CD14-positive monocyte (primary cell): ENCODE data around the gene SYT13. TPM values are rescaled to one million over a fixed set of nuclear protein-coding genes. Genes with fewer than 3 reads are reported as not detected.

Source experiments
- DNase-seq, 3 donors: peaks; one replicate each; pipeline ENCODE4 v3.0.0-alpha.2; 2011 to 2022
- H2AFZ ChIP-seq: 2 replicates; pipeline ENCODE4 v1.6.0; 2012; ENCODE audit warnings: mild to moderate bottlenecking, low read depth, low read length, inconsistent platforms; ENCODE audit not compliant: insufficient read depth, poor library complexity, severe bottlenecking
- H3K27ac ChIP-seq, 2 donors: 1 replicate in 1 of 2; 2 replicates in 1 of 2; pipeline ENCODE4 v1.5.1; 2012 to 2013; ENCODE audit warnings: low read length in 2 of 2, control low read depth in 1 of 2, inconsistent platforms in 1 of 2, low read depth in 1 of 2, mild to moderate bottlenecking in 1 of 2
- H3K27me3 ChIP-seq, 2 donors: one replicate each; pipeline versions ENCODE4 v1.6.0 to v1.6.1; 2011 to 2013; ENCODE audit warnings: low read length in 2 of 2; ENCODE audit not compliant: control insufficient read depth in 2 of 2, insufficient read depth in 2 of 2
- H3K36me3 ChIP-seq, 2 donors: replicated peaks in 1 of 2; 1 replicate in 1 of 2; 2 replicates in 1 of 2; pipeline versions ENCODE4 v1.5.1 to v1.6.1; 2012 to 2013; ENCODE audit warnings: low read length in 2 of 2, control low read depth in 1 of 2, inconsistent platforms in 1 of 2, mild to moderate bottlenecking in 1 of 2; ENCODE audit not compliant: insufficient read depth in 2 of 2, control insufficient read depth in 1 of 2
- H3K4me1 ChIP-seq, 2 donors: 1 replicate in 1 of 2; 2 replicates in 1 of 2; pipeline versions ENCODE4 v1.5.1 to v1.6.1; 2012 to 2013; ENCODE audit warnings: low read length in 2 of 2, control low read depth in 1 of 2, inconsistent platforms in 1 of 2, mild to moderate bottlenecking in 1 of 2, moderate library complexity in 1 of 2; ENCODE audit not compliant: insufficient read depth in 2 of 2, control insufficient read depth in 1 of 2
- H3K4me2 ChIP-seq: replicated peaks from 2 replicates; pipeline ENCODE3; 2012; ENCODE audit warnings: low read length, moderate library complexity, mild to moderate bottlenecking; ENCODE audit not compliant: poor library complexity, severe bottlenecking; ENCODE audit errors: extremely low read depth
- H3K4me3 ChIP-seq, 3 experiments: fragments of 200-600 bp in 1 of 3; sonication (generic) in 1 of 3; replicated peaks in 1 of 3; 1 replicate in 2 of 3; 2 replicates in 1 of 3; pipeline ENCODE4 v1.5.1; 2011 to 2013; ENCODE audit warnings: low read length in 3 of 3, mild to moderate bottlenecking in 3 of 3, control low read depth in 2 of 3, low read depth in 2 of 3, inconsistent platforms in 1 of 3, moderate library complexity in 1 of 3
- H3K79me2 ChIP-seq: 2 replicates; pipeline ENCODE4 v1.6.0; 2012; ENCODE audit warnings: mild to moderate bottlenecking, control low read depth, inconsistent platforms, low read length, moderate library complexity; ENCODE audit not compliant: insufficient read depth
- H3K9ac ChIP-seq: 2 replicates; pipeline ENCODE4 v1.6.0; 2017; ENCODE audit warnings: low read length, mild to moderate bottlenecking; ENCODE audit not compliant: insufficient read depth, poor library complexity, severe bottlenecking
- H3K9me3 ChIP-seq, 2 donors: replicated peaks in 1 of 2; 1 replicate in 1 of 2; 2 replicates in 1 of 2; pipeline versions ENCODE4 v1.5.1 to v1.6.1; 2012 to 2013; ENCODE audit warnings: low read length in 2 of 2, control low read depth in 1 of 2; ENCODE audit not compliant: control insufficient read depth in 1 of 2, insufficient read depth in 1 of 2
- H4K20me1 ChIP-seq: 2 replicates; pipeline ENCODE4 v1.6.0; 2012; ENCODE audit warnings: mild to moderate bottlenecking, low read length, control low read depth, moderate library complexity; ENCODE audit not compliant: insufficient read depth
- H3K27ac Mint-ChIP-seq, 7 donors: one replicate each; pipeline ENCODE4 v1.8.0; 2020; ENCODE audit warnings: mild to moderate bottlenecking in 7 of 7, mixed read lengths in 7 of 7, moderate library complexity in 6 of 7, inconsistent platforms in 2 of 7
- H3K27me3 Mint-ChIP-seq, 3 donors: one replicate each; pipeline ENCODE4 v1.8.0; 2021 to 2022; ENCODE audit warnings: low read depth in 3 of 3, mild to moderate bottlenecking in 3 of 3, mixed read lengths in 3 of 3, moderate library complexity in 3 of 3, inconsistent platforms in 1 of 3
- H3K36me3 Mint-ChIP-seq, 2 donors: one replicate each; pipeline ENCODE4 v1.8.0; 2020; ENCODE audit warnings: mixed read lengths in 2 of 2, inconsistent platforms in 1 of 2, mild to moderate bottlenecking in 1 of 2
- H3K4me1 Mint-ChIP-seq: one replicate; pipeline ENCODE4 v1.8.0; 2020; ENCODE audit warnings: mild to moderate bottlenecking, mixed read lengths
- H3K4me3 Mint-ChIP-seq, 2 donors: one replicate each; pipeline ENCODE4 v1.8.0; 2020; ENCODE audit warnings: mild to moderate bottlenecking in 2 of 2, mixed read lengths in 2 of 2, moderate library complexity in 1 of 2
- H3K9me3 Mint-ChIP-seq, 7 donors: one replicate each; pipeline ENCODE4 v1.8.0; 2020 to 2022; ENCODE audit warnings: mixed read lengths in 7 of 7, mild to moderate bottlenecking in 6 of 7, moderate library complexity in 6 of 7, inconsistent platforms in 2 of 7
- WGBS: methylation state at CpG from one replicate; pipeline ENCODE4 v1.1.5; 2013; ENCODE audit warnings: missing lambda C conversion rate; ENCODE audit not compliant: insufficient coverage; 5-methylcytosine and 5-hydroxymethylcytosine counted together
- intact Hi-C, 2 donors: fragments of 100-400 bp; cut with micrococcal nuclease; formaldehyde crosslinking; loops; one replicate each; pipeline versions ENCODE4 v1.15.0 to v1.15.1; 2023
- polyA plus RNA-seq, 3 donors: library from polyadenylated mRNA; depleted of rRNA in 1 of 3; unstranded in 2 of 3; stranded (reverse) in 1 of 3; fragments of 300-500 nt in 2 of 3; fragments of >200 nt in 1 of 3; fragmentation: Illumina TruSeq in 2 of 3; gene quantifications; 1 replicate in 2 of 3; 2 replicates in 1 of 3; pipeline ENCODE4 v1.2.3, GENCODE V29; 2012 to 2021
- TF ChIP-seq, protein P1 (sequence below): fragments of 200-600 bp; IDR thresholded peaks from one replicate; pipeline ENCODE4 v1.8.0; 2022; ENCODE audit warnings: antibody characterized with exemption, mild to moderate bottlenecking

Gene SYT13
- polyA plus RNA-seq, 3 donors, result not detected

DNA sequence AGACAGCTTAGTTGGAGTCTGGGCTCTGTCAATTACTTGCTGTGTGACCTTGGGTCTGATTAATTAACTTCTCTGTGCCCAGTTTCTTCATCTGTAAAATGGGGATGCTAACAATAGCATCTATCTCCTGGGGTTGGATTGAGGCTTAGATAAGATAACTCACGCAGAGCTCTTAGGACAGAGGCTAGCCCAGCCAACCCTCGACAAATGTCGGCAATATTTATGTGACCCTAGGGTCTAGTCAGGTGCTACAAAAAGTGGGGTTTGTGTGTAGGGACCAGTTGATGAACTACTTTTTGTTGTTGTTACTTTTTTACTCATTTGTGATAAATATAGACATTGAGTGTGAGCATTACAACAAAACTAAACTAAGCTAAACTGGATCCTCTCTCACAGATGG lies 22.4 kb downstream of the SYT13 start:
- no peaks in the 10 kb centered on the region for H3K4me1 Mint-ChIP-seq
- H3K36me3 Mint-ChIP-seq, result no peaks in the 10 kb centered on the region
- Histone ChIP-seq H3K79me2 (no peaks in the 10 kb centered on the region), H2AFZ (no peak overlapping the region), H3K4me3 (no peak overlapping the region), H3K36me3 (no peaks in the 10 kb centered on the region), H3K9ac (no peak overlapping the region), H3K27ac (no peak overlapping the region), H3K4me1 (no peaks in the 10 kb centered on the region), H4K20me1 (no peaks in the 10 kb centered on the region), H3K9me3 (no peaks in the 10 kb centered on the region), H3K27me3 (peaks cover 0 to 6% of the 10 kb centered on the region in 2 donors), H3K4me2 (no peak overlapping the region)
- peaks cover 0 to 4% (median 0%) of the 10 kb centered on the region in 7 donors for H3K9me3 Mint-ChIP-seq
- H3K27me3 Mint-ChIP-seq, result peaks cover 9 to 13% (median 9%) of the 10 kb centered on the region in 3 donors
- DNase-seq, result no peak
- 86% methylated on average over 3 of the region's 3 CpGs for WGBS
- H3K4me3 Mint-ChIP-seq, result no peak overlapping the region
- TF ChIP-seq, protein P1, sequence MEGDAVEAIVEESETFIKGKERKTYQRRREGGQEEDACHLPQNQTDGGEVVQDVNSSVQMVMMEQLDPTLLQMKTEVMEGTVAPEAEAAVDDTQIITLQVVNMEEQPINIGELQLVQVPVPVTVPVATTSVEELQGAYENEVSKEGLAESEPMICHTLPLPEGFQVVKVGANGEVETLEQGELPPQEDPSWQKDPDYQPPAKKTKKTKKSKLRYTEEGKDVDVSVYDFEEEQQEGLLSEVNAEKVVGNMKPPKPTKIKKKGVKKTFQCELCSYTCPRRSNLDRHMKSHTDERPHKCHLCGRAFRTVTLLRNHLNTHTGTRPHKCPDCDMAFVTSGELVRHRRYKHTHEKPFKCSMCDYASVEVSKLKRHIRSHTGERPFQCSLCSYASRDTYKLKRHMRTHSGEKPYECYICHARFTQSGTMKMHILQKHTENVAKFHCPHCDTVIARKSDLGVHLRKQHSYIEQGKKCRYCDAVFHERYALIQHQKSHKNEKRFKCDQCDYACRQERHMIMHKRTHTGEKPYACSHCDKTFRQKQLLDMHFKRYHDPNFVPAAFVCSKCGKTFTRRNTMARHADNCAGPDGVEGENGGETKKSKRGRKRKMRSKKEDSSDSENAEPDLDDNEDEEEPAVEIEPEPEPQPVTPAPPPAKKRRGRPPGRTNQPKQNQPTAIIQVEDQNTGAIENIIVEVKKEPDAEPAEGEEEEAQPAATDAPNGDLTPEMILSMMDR, result no peak
- intact Hi-C loops, result no loop called here
- peak overlapping the region in 1 of 7 donors; percentile 7 for H3K27ac Mint-ChIP-seq

DNA sequence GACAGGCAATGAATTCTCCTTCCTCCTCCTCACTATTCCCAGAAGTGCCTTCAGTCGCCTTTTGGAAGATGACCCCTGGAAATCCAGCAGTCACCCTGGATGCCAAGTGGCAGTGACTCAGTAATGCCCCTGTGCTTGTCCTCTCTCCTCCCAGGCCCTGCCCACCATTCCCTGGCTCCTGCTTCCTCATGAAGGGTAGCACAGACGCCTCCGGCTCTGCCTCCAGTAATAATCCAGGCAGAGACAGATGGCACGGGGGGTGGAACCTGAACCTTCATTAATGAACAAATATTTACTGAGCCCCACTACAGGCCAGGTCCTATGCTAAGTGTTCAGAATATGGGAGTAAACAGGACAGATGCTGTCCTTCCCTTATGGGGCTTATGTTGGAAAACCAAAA lies 23.2 kb downstream of the SYT13 start:
- Histone ChIP-seq H3K36me3 (no peaks in the 10 kb centered on the region), H3K4me1 (no peaks in the 10 kb centered on the region), H3K4me2 (no peak overlapping the region), H3K4me3 (no peak overlapping the region), H3K79me2 (no peaks in the 10 kb centered on the region), H3K27me3 (peaks cover 0 to 6% of the 10 kb centered on the region in 2 donors), H3K9me3 (no peaks in the 10 kb centered on the region), H4K20me1 (no peaks in the 10 kb centered on the region), H3K27ac (no peak overlapping the region), H3K9ac (no peak overlapping the region), H2AFZ (no peak overlapping the region)
- intact Hi-C loops, result no loop called here
- Mint-ChIP-seq H3K27me3 (peaks cover 8 to 13% (median 10%) of the 10 kb centered on the region in 3 donors), H3K36me3 (no peaks in the 10 kb centered on the region), H3K4me1 (no peaks in the 10 kb centered on the region), H3K9me3 (peaks cover 0 to 4% (median 0%) of the 10 kb centered on the region in 7 donors), H3K27ac (no peak overlapping the region), H3K4me3 (no peak overlapping the region)
- 100% methylated on average over 1 of the region's 4 CpGs for WGBS
- TF ChIP-seq, protein P1, result no peak
- DNase-seq, result no peak
